NCI-H187 treated with DMSO at 0.1 percent for 48 hours (cell line): ENCODE results near the gene HYI.
A peak's percentile ranks its signal among the peaks of the same experiment; 100 is the strongest.
"Not testable (repeated sequence)": the region's sequence is repeated elsewhere in the genome, so short reads cannot be mapped to it uniquely, and the experiment has no call there.

Experiments
- DNase-seq: peaks from one replicate; lab custom pipeline; 2025; lab: John Stamatoyannopoulos, UW

The HYI gene

GRCh38 chr1:43453442-43454269, at the start of gene HYI:
Gene HYI (minus strand): TSS chr1:43453931. CDS start chr1:43453793, 138 bp downstream.
- DNase-seq = peak; percentile 33

- DNase-seq = not testable (repeated sequence)
Observed at GRCh38 chr1:43501806-43502205, 48.1 kb upstream of the HYI start.

- DNase-seq = no peak
Observed at GRCh38 chr1:43499898-43500297, 46.2 kb upstream of the HYI start.

- DNase-seq = no peak
Observed at GRCh38 chr1:43495204-43495603, 41.5 kb upstream of the HYI start.

GRCh38 chr1:43493661-43494450, 40.1 kb upstream of the HYI start:
- no peak for DNase-seq

GRCh38 chr1:43492826-43493225, 39.1 kb upstream of the HYI start:
- no peak for DNase-seq

- no peak for DNase-seq
Observed at GRCh38 chr1:43491061-43491460, 37.3 kb upstream of the HYI start.

GRCh38 chr1:43488165-43488564, 34.4 kb upstream of the HYI start:
- DNase-seq = no peak

- DNase-seq = no peak
Observed at GRCh38 chr1:43484367-43484766, 30.6 kb upstream of the HYI start.

- DNase-seq = no peak
Observed at GRCh38 chr1:43482215-43482614, 28.5 kb upstream of the HYI start.

- no peak for DNase-seq
Observed at GRCh38 chr1:43481491-43481890, 27.8 kb upstream of the HYI start.

- no peak for DNase-seq
Observed at GRCh38 chr1:43479414-43479813, 25.7 kb upstream of the HYI start.

GRCh38 chr1:43477716-43478115, 24.0 kb upstream of the HYI start:
- DNase-seq = no peak

- DNase-seq = not testable (repeated sequence)
Observed at GRCh38 chr1:43475611-43476401, 22.1 kb upstream of the HYI start.

GRCh38 chr1:43473463-43473862, 19.7 kb upstream of the HYI start:
- no peak for DNase-seq

GRCh38 chr1:43472463-43473151, 18.9 kb upstream of the HYI start:
- not testable (repeated sequence) for DNase-seq

- no peak for DNase-seq
Observed at GRCh38 chr1:43472087-43472462, 18.3 kb upstream of the HYI start.

GRCh38 chr1:43469932-43470331, 16.2 kb upstream of the HYI start:
- DNase-seq = no peak

- no peak for DNase-seq
Observed at GRCh38 chr1:43468414-43468813, 14.7 kb upstream of the HYI start.

- no peak for DNase-seq
Observed at GRCh38 chr1:43466403-43466802, 12.7 kb upstream of the HYI start.

GRCh38 chr1:43465505-43466067, 11.9 kb upstream of the HYI start:
- DNase-seq = no peak
